SW 1271 (cell line): ENCODE results near the gene PHETA2.
"Not testable (repeated sequence)": the region's sequence is repeated elsewhere in the genome, so short reads cannot be mapped to it uniquely, and the experiment has no call there.

Experiments
- DNase-seq, 2 experiments: peaks; one replicate each; lab custom pipeline; 2025; lab: John Stamatoyannopoulos, UW

PHETA2 gene

GRCh38 chr22:42108848-42109247 lies 34.8 kb downstream of the PHETA2 start:
- DNase-seq: no peak

GRCh38 chr22:42111798-42112197 lies 37.8 kb downstream of the PHETA2 start:
- no peak for DNase-seq

GRCh38 chr22:42112793-42113192 lies 38.7 kb downstream of the PHETA2 start:
- DNase-seq: not testable (repeated sequence)

DNA sequence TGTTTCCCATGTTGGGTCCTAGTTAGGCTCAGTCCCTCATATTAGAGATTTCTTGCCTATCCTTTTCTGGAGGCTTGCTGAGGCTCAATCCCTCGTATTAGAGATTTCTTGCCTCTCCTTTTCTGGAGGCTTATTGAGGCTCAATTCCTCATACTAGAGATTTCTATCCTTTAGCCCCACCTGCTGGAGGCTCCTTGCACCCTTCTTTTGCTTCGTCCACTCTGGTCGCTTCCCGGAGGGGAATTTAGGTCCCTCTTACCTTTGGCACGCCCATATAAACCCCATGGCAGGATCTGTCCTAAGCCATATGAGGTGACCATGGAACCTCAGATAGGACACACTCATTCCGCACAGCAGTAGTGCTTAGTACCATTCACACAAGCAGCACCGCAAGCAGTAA lies 40.7 kb downstream of the PHETA2 start:
- DNase-seq: no peak

DNA sequence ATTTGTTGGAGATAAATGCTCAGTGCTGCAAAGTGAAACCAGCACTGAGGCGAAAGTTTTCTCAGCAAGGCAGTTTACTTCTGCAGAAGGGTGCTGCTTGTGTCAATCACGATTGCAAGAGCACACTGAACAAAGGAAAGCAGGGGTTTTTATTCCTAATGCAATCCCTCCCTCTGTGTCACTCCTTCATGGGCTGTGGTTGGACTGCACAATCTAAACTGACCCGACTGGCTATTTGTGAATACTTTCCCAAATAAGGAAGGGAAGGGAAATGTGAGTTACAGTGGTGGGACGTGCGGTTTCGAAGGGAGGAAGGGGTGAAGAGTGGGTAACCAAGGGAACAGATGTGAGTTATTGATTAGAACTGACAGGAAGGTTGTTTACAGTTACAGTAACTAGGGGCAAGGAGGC lies 41.4 kb downstream of the PHETA2 start:
- DNase-seq: not testable (repeated sequence)

DNA sequence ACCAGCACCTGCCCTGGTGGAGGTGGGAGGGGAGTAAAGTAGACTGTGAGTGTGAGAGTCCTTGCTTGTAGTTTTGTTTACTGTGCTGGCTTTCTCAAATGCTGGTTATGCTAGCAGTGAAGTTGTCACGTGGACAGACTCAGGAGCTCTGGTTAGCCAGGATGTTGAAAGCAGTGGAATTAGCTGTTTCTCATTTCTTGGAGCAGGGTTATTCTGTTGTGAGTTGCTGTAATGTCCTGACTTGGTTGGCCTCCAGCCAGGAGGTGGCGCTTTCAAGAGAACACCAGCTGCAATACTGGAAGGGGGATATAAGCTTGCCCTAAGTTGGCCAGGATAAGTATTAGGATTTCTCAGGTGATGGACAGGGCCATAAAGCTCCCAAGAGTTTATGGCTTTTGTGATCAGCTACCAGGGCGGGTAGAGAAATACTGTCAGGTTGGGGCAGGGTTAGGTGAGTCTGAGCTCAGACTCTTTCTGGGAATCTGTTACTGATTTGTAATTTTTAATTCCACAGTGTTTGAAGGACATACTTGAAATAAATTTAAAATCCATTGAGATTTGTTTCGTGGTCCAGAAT lies 42.9 kb downstream of the PHETA2 start:
- DNase-seq: no peak

DNA sequence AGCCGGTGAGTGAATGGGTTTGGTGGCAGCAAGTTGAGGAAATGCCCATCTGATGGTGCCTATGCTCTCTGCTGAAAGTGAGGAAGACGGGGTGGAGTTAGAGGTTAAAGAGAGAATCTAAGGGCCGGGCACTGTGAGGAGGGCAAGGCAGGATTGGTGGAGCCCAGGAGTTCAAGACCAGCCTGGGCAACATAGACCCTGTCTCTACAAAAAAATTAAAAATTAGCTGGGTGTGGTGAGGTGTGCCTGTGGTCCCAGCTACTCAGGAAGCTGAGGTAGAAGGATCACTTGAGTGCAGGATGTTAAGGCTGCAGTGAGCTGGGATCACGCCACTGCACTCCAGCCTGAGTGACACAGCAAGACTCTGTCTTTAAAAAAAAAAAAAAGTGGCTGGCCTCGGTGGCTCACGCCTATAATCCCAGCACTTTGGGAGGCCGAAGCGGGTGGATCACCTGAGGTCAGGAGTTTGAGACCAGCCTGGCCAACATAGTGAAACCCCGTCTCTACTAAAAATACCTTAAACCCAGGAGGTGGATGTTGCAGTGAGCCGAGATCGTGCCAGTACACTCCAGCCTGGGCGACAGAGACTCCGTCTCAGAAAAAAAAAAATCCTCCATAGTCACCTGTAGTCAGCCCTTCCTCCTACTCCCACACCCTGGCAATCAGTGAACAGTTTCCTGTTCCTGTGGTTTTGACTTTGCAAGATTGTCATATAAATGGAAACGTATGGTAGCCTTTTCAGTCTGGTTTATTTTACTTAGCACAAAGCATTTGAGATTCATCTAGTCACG lies 46.4 kb downstream of the PHETA2 start:
- DNase-seq: not testable (repeated sequence)

DNA sequence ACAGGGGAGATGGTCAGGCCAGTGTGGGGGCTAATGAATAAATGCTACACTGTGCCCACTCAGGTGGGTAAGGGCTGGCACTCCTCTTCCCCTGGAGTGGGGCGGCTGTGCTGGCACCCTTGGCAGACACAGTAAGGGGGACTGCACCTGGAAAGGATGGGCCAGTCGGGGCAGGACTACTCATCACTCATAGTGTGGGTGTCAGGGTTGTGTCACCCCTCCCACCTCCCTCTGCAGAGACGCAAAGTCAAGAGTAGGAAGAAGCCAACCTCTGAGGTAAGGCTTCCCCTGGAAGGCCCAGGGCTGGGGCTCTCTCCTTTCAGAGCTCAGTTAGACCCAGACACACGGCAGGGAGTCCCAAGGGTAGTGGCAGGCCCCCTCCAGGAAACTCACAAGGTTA lies 49.5 kb downstream of the PHETA2 start:
- not testable (repeated sequence) for DNase-seq

DNA sequence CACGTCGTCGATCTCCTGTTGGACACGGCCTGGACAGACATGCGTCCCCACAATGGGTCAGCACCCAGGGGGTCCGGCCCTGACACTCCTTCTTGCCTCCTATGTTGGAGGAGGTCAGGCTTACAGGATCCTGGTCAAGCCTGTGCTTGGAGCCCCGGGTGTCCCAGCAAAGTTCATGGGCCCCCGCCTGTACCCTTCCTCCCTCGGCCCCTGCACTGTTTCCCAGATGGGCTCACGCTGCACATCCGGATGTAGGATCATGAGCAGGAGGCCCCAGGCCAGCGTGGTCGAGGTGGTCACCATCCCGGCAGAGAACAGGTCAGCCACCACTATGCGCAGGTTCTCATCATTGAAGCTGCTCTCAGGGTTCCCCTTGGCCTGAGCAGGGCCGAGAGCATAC lies 53.6 kb downstream of the PHETA2 start:
- no peak for DNase-seq

DNA sequence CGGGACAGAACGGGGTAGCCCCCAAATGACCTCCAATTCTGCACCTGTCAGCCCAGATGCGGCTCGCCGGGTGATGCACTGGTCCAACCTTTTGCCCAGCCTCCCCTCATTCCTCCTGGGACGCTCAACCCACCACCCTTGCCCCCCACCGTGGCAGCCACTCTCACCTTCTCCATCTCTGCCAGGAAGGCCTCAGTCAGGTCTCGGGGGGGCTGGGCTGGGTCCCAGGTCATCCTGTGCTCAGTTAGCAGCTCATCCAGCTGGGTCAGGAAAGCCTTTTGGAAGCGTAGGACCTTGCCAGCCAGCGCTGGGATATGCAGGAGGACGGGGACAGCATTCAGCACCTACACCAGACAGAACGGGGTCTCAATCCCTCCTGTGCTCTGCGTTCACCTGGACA lies 54.0 kb downstream of the PHETA2 start:
- not testable (repeated sequence) for DNase-seq
